Embryonic facial prominence (tissue), 1 donor: ENCODE measurements around the gene PHTF2.

ENCODE experiments used
- DNase-seq: peaks from one replicate; pipeline ENCODE4 v3.0.0-alpha.2; 2016; ENCODE audit errors: extremely low spot score

PHTF2 gene

DNA sequence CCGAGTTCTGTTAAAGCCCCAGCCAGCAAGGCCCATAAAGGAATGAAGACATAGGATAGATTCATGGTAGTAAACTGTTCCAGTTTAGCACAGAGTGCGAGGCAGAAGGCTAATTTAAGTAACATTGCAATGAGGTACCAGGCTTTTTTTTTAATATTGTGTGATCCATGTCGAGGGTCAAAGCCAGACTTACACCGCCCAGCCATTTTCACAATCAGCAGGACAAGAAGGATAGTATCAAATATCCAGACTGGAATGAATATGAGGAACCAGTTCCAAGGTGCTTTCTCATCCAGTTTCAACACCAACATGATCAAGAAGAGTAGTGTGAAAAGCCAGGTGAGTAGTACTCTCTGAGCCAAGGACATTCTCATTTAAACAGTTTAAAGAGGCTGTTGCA is 4.6 kb upstream of the PHTF2 start:
- DNase-seq = no peak

DNA sequence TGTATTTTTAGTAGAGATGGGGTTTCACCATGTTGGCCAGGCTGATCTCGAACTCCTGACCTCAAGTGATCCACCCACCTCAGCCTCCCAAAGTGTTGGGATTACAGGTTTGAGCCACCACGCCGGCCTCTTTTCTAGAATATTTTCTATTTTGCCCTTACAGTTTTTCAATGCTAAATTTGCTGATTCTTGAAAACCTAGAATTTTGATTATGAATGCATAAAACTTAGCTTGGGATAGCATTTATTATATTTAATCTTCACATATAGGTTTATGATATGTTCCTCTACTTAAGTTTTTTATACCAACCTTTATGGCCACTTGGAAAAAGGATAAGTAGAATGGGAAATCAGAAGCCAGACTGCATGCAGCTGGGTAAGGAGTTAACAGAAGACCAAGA is 2.5 kb upstream of the PHTF2 start:
- no peak for DNase-seq

DNA sequence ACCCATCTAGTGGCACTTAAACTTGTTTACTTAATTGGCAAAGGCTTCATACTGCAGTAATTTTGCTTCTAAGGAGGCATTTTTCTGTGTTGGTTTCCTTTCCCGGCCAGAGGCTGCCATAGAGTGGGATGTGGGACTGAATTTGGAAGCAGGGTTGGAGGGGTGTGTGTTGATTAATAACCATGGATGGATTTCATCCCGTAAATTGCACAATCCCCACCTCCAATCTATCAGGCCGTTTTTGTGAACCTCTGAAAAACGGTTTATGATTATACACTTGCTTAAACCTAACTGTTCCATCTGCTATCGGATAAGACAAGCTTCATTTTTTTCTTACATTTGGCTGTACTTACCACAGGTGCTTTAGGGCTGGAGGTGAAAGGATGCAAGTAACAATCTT is 1.6 kb upstream of the PHTF2 start:
- no peak for DNase-seq

DNA sequence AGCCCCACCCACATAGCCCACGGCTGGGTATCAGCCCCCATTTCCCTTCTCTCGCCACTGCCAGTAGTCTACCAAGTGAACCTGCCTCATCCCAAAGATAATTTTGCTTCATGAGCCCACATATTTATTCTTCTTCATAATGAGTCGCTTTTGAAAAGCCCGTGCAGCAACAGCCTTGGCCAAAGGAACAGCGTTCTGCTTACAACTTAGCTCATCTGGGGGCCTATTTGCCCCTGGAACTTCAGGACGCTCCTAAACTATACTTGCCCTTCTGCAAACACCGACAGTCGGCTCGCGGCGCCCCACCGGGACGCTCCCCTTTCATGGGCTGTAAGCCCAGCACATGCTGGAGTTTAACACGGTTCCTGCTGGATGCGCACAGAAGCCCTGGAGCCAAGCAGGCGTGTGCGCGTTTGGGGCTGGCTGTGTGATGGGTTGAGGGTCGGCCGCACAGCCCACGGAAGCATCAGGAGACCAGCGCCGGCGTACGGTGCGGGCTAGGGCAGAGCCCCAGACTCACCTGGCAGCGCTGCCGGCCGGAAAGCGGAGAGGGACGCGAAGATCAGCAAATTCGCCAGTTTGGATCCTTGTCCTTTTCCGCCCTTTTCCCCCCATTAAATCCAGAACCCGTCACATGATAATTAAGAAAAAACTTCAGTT is 709 bp upstream of the PHTF2 start:
- DNase-seq = peak; percentile 12

DNA sequence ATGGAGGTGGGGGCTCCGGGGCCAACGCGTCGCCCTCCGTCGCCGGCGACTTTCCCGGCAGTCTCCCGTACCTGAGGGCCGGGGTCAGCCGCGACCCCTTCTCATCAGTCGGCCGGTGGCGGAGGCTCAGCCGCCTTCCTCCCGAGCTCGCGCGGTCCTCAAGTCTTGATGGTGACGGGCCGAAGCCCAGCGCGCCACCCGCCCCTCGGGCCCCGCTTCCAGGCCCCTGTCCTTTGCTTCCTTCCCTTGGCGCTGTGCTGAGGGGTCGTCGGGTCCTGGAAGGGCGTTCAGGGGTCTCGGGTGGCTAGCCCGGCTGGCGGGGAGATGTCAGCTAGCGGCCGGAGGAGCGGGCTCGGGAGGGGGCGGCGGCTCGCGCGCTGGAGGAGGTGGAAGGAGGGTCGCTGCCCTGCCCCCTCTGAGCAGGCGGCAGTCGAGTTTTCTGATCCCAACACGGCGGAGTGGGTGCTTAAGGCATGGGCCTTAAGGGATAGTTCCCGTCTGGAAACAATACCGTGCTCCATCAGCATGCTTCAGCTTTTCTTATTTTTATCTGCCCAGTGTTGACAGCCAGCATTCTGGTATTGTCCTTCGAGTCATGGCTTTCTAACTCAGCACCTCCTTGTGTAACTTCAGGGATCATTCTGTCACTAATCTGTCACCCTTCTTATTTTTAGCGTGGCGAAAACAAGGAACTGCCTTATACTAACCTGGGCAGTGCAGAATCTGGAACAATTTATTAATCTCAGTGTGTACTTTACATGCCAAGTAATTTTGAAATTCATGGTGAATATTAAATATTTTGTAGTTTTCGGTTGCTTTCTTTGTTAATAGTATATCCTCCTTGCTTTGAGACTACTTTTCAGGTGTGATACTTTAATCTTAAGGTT is 748 bp downstream of the PHTF2 start:
- no peak for DNase-seq

DNA sequence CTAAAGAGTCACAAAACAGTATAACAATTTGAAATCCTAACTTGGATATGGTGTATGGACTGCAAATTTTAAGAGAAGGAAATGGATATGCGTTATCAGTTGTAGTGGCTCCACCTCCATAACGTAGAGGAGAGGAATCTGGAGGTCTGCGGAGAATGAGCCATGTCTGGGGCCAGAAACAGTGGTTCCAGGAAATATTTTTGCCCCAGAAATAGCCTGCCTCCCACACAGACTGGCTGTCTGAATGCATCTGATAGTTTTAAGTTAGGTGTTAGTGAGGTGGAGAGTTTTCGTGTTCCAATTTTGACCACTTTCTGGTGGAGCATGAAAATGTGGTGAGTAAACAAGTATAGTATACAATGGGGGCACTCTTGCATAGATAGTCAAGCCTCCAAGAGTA is 1.6 kb downstream of the PHTF2 start:
- no peak for DNase-seq

DNA sequence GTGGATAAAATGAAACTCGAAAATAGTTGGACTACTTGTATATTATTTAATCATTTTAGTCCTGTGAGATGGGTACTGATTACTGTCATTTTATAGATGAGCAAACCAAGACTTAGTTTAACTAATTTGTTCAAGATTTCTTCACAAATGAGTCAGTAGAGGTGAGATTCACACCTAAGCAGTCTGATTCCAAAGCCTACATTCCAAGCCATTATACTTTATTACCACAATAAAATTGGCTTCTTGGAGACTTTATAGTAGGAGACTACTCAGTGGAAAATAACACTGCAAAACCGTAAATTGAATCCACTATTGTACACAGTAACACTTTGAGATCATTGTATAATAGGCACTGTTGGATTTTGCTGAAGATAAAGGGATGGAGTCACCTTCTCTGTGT is 2.2 kb downstream of the PHTF2 start:
- no peak for DNase-seq

DNA sequence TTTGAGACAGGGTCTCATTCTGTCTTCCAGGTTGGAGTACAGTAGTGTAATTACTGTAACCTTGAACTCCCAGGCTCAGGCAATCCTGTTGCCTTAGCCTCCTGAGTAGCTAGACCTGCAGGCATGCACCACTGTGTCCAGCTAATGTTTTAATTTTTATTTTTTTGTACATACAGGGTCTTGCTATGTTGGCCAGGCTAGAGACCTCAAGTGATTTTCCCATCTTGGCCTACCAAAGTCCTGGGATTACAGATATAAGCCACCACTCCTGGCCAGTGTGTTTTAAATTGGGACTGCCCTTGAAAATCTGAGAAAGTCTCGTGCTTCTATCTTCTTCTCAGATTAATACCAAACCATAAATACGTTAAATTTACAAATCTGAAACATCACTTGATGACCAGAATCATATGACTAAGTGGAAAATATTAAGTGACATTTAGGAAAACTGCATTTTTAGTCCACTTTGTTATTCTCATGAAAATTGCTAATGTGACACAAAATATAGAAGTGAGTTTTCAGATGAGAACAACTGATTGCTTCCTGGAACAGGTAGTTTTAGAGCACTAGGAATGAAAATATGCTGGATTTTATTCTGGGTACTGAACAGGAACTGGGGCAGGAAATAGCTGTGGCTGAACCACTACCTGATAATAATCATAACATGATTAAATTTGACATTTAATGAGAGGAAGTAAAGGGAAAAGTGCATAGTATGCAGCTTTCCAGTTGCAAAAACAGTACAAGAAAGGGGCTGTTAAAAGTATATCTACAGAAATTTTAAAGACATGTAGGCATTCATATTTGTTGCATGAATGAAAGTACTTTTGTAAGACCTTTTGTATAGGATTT is 4.2 kb downstream of the PHTF2 start:
- no peak for DNase-seq

DNA sequence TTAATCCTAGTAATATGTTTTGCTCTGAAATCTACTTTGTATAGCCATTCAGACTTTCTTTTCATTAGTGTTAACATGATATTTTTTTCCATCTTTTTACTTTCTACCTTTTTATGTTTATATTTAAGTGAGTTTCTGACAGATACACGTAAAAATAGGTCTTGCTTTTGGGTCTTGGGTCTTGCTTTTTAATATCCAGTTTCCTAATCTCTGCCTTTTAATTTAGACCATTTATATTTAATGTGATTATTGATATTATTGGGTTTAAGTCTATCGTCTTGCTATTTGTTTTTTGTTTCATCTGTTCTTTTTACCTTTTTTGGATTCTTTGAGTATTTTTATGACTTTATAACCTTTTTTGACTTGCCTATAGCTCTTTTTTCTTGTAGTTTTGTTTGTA is 7.9 kb downstream of the PHTF2 start:
- no peak for DNase-seq

DNA sequence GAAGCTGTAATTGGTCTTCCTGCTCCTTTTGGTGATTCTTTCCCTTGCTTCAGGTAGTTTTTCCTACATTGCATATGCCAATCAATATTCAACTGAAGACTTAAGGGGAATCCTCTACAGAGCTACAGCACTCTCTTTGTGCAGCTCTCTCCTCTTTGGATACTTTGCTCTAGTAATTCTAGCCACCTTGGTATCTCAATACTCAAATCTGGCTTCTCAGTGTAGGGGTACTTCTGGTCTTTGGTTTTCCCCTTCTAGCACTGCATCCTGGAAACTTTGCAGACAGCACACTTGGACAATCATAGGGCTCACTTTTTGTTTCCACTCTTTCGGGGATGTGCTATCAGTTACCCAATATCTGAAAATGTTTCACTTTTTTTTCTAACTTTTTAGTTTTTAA is 9.9 kb downstream of the PHTF2 start:
- no peak for DNase-seq

DNA sequence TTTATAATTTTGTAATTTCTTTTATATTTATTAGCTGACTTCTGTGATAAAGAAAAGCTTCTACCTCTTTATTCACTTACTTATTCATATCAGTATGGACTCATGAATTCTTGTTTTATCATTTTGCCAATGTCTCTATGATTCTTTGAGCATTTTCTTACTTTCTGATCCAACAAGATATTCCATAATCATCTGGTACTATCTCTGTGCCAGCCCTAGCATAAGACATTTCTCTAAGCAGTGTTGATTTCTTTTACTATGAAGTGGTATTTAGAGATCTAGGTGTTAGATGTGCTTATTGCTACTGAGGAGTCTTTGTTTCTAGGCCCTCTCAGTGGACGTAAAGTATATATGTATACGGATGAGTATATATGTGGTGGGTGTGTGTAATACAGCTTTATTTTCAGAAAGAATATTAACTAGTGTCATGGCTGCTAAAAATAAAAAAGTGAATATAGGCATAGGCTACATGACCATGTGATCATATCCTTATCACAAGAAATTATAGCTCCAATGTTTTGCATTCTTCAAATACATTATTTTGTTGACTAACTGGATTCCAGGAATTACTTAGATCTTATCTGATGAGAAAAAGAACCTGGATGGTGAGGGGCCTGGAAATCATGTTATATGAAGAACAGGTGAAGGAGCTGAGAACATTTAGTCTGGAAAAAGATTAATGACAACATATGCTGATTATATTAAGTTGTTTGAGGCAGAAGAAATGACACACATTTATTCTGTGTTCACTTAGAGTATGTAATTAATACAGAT is 13.1 kb downstream of the PHTF2 start:
- DNase-seq = no peak

DNA sequence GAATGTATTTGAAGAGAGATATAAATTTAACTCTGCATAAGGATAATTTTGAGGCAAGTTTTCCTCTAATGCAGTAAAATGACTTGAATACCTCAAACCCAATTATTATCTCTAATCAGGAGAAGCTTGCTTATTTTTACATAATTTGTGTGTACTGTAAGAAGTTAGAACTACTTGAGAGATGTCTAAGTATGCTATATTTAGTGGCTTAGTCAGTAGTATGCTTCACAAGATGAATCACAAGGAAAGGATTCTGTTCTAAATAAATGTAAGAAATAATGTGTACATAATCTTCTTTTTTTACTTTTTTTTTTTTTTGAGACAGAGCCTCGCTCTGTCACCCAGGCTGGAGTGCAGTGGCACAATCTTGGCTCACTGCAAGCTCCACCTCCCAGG is 13.7 kb downstream of the PHTF2 start:
- DNase-seq = no peak

DNA sequence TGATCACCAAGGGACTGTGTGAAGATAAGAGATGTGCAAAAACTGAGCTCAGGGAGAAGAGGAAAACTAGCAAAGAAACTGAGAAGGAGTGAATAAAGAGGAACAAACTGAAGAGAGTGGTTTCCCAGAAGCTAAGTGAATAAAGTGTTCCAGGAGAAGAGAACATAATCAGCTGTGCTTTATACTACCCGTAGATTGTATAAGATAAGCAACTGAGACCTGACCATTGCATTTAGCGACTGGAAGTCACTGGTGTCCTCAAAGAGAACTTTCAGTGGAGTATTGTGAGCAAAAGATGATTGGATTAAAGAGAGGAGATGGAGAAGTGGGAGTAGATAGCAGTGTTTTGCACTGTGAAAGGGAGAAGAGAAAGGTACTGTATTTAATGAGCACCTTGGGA is 14.6 kb downstream of the PHTF2 start:
- DNase-seq = no peak

DNA sequence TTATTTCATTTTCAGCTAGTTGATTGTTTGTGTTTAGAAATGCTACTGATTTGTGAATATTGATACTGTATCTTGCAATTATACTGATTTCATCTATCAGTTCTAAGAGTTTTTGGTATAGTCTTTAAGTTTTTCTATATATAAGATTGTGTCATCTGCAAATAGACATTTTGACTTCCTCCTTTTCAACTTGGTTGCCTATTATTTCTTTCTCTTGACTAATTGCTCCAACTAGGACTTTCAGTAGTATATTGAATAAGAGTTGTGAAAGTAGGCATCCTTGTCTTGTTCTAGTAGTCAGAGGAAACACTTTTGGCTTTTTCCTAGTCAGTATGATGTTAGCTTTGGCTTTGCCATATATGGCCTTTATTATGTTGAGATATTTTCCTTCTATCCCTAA is 20.4 kb downstream of the PHTF2 start:
- DNase-seq = no peak

DNA sequence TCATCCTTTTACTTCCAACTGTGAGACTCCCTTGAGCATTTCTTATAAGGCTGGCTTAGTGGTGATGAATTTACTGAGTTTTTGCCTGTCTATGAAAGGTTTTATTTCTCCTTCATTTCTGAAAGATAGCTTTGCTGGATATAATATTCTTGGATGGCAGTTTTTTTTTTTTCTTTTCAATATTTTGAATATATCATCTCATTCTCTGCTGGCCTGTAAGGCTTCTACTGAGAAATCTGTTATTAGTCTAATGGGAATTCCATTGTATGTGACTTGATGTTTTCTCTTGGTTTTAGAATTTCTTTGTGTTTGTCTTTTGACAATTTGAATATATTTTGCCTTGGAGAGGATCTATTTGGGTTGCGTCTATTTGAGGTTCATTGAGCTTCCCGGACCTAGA is 22.4 kb downstream of the PHTF2 start:
- DNase-seq = no peak

DNA sequence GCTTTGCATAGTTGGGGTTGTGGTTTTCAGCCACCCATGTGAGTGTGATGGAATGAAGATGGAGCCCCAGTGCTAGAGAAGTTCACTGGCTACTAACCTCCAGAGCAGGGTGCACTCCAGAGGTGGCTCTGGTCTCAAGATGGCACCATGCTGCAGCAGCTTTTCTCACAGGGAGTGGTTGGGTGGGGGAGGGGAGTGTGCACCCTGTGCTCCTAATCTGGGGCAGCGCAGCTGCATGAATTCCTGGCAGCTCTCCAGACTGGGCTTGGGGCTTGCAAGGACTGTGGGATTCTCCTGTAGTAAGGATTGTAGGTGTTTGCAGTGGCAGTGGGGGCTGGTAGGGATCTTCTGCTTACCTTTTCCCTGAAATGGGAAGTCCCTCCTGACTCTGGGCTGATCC is 23.7 kb downstream of the PHTF2 start:
- no peak for DNase-seq

DNA sequence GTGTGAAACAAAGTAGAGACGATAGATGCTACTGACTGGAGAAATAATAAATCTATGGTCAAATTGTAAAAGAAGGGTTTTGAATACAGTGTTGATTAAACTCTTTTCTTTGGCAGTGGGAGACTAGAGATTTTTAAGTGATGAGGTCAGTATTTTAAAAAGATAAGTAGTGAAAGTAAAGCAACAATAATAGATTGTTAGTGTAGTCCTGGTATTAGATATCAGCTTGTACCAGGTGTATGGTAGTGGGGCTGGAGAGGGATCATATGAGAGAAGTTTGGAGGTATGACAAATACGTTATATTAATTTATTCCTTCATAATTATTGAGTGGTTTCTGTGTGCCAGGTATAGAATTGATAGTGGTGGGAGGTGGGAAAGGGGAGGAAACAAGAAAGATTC is 25.2 kb downstream of the PHTF2 start:
- DNase-seq = no peak

DNA sequence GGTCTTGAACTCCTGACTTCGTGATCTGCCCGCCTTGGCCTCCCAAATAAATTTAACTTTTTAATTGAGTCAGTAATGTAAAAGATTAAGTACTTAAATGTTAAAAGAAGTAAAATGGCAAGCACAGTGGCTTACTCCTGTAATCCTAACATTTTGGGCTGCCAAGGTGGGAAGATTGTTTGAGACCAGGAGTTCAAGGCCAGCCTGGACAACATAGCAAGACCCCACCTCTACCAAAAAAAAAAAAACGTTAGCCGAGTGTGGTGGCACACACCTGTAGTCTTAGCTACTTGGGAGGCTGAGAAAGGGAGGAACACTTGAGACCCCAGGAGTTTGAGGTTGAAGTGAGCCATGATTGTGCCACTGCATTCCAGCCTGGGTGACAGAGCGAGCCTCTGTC is 26.1 kb downstream of the PHTF2 start:
- DNase-seq = no peak

DNA sequence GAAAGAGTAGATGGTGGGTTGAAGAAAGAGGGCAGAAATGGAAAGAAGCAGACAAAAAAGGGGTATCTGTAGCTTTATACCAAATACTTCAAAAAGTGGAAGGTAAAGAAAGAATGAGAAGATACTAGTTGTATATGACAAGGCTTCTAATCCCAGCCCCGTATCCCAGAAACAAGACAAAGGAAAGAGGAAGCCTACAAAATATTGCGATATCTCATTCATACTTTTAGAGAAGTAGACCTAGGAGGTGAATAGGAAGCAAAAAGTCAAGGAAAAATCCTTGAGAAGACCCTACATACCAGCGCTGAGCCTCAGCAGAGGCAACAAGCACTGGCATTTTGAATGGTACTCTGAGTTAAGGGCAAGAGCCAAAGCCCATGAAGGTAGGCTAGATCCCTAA is 26.6 kb downstream of the PHTF2 start:
- DNase-seq = no peak

DNA sequence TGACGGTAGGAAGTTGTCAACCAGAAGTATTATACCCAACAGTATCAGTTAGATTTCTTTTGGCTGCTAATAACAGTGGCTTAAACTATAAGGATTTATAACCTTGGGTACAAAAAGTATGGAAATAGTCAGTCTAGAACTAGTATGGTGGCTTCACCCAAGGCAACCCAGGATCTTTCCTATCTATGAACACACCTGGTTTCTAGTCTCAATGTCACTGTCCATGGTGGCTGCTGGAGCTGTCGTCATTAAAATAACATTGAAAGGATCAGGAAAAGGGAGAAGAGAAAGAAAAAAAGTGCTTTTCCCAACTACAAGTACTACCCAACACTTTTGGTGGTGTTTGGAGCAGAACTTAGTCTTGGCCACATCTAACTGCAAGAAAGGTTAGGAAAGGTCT is 27.7 kb downstream of the PHTF2 start:
- no peak for DNase-seq

DNA sequence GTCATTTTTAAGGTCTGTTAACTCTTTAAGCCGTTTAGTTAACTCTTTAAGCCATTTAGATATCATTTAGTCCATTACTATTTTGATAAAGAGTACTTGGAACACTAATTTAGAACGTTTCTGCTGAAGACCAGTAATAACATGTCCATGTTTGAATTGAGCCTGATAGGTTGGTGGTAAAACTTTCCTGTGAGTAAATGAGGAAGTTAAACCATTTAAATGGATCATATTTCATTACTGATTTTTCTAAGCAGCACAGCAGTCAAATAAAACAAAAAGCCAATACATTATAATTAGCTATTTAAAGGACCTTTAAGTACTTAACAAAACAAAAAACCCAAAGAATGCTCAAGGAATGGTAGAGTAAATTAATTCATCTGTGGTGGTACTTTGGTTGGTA is 29.4 kb downstream of the PHTF2 start:
- DNase-seq = no peak
